H1 (cell line): ENCODE data around the gene SECISBP2. TPM values are rescaled to one million over a fixed set of nuclear protein-coding genes. Genes with fewer than 3 reads are reported as not detected.

Experiments
- CTCF ChIA-PET: fragments of 300-600 bp; sonication (Branson Sonifier 250); formaldehyde crosslinking; loops from one replicate; lab custom pipeline; 2021; ENCODE audit not compliant: partially characterized antibody; lab: Charles Lee
- POLR2A ChIA-PET: fragments of 300-600 bp; sonication (Branson Sonifier 250); formaldehyde crosslinking; loops from one replicate; lab custom pipeline; 2021; ENCODE audit warnings: inconsistent platforms; ENCODE audit not compliant: partially characterized antibody; lab: Charles Lee
- DNase-seq, 2 experiments: peaks; one replicate each; pipeline versions ENCODE4 v3.0.0 to v3.0.0-alpha.2; 2010 to 2022; ENCODE audit warnings: low spot score in 2 of 2, low read depth in 1 of 2, mixed read lengths in 1 of 2
- FAIRE-seq: peaks from 2 replicates; lab custom pipeline; 2011; peaks lifted over from hg19 to GRCh38; lab: Jason Lieb, UNC
- H2AFZ ChIP-seq: 2 replicates; pipeline ENCODE4 v1.8.1; 2012; ENCODE audit warnings: low read length, inconsistent platforms
- H2AK5ac ChIP-seq: 2 replicates; pipeline ENCODE4 v1.6.1; 2013; ENCODE audit warnings: low read depth, low read length
- H2BK120ac ChIP-seq: replicated peaks from 2 replicates; pipeline ENCODE3; 2013; ENCODE audit warnings: low read depth, low read length, inconsistent platforms
- H2BK12ac ChIP-seq: 2 replicates; pipeline ENCODE4 v1.6.1; 2013; ENCODE audit warnings: low read depth, low read length
- H2BK15ac ChIP-seq: 2 replicates; pipeline ENCODE4 v1.6.1; 2013; ENCODE audit warnings: low read length
- H2BK20ac ChIP-seq: 2 replicates; pipeline ENCODE4 v1.6.1; 2013; ENCODE audit warnings: low read length
- H2BK5ac ChIP-seq: 2 replicates; pipeline ENCODE4 v1.6.1; 2013; ENCODE audit warnings: low read depth, low read length
- H3K14ac ChIP-seq: 2 replicates; pipeline ENCODE4 v1.6.1; 2013; ENCODE audit warnings: inconsistent platforms; ENCODE audit not compliant: insufficient read length
- H3K18ac ChIP-seq: 2 replicates; pipeline ENCODE4 v1.6.1; 2013; ENCODE audit warnings: low read length; ENCODE audit errors: extremely low read depth
- H3K23ac ChIP-seq: 2 replicates; pipeline ENCODE4 v1.6.1; 2013; ENCODE audit warnings: inconsistent platforms; ENCODE audit not compliant: insufficient read length
- H3K23me2 ChIP-seq: 2 replicates; pipeline ENCODE4 v1.6.1; 2013; ENCODE audit warnings: low read depth, low read length
- H3K27ac ChIP-seq: 2 replicates; pipeline ENCODE4 v1.6.1; 2011; ENCODE audit warnings: low read depth, low read length, inconsistent platforms
- H3K27me3 ChIP-seq, 4 experiments: replicated peaks in 1 of 4; 1 replicate in 1 of 4; 2 replicates in 3 of 4; pipeline versions ENCODE4 v1.6.1 to v1.8.1; 2011 to 2013; ENCODE audit warnings: low read length in 3 of 4, mild to moderate bottlenecking in 3 of 4, inconsistent platforms in 2 of 4, mixed read lengths in 2 of 4, moderate library complexity in 1 of 4; ENCODE audit not compliant: control insufficient read depth in 3 of 4, insufficient read depth in 3 of 4; ENCODE audit errors: extremely low read depth in 1 of 4
- H3K36me3 ChIP-seq, 4 experiments: 2 replicates each; pipeline versions ENCODE4 v1.6.1 to v1.8.1; 2011 to 2013; ENCODE audit warnings: mild to moderate bottlenecking in 4 of 4, low read length in 3 of 4, moderate library complexity in 2 of 4, control low read depth in 1 of 4, inconsistent platforms in 1 of 4; ENCODE audit not compliant: insufficient read depth in 4 of 4, control insufficient read depth in 2 of 4
- H3K4ac ChIP-seq: replicated peaks from 2 replicates; pipeline ENCODE3; 2013; ENCODE audit warnings: low read length, low read depth, mixed read lengths, inconsistent platforms; ENCODE audit not compliant: insufficient read length
- H3K4me1 ChIP-seq, 4 experiments: replicated peaks in 1 of 4; 1 replicate in 1 of 4; 2 replicates in 3 of 4; pipeline versions ENCODE4 v1.6.1 to v1.8.1; 2011 to 2013; ENCODE audit warnings: low read length in 3 of 4, inconsistent platforms in 2 of 4, mixed read lengths in 1 of 4; ENCODE audit not compliant: insufficient read depth in 4 of 4, control insufficient read depth in 3 of 4
- H3K4me2 ChIP-seq, 2 experiments: 2 replicates each; pipeline versions ENCODE4 v1.6.1 to v1.8.1; 2011 to 2013; ENCODE audit warnings: low read depth in 2 of 2, low read length in 2 of 2, control low read depth in 1 of 2, inconsistent platforms in 1 of 2, mild to moderate bottlenecking in 1 of 2; ENCODE audit not compliant: insufficient read depth in 1 of 2
- H3K4me3 ChIP-seq, 4 experiments: fragments of 200-600, 300-600 bp in 1 of 4; sonication (generic), shearing (Covaris generic), sonication (Bioruptor Twin) in 1 of 4; 2 replicates each; pipeline versions ENCODE4 v1.5.1 to v1.8.1; 2011 to 2016; ENCODE audit warnings: low read length in 4 of 4, low read depth in 3 of 4, control low read depth in 2 of 4, inconsistent platforms in 2 of 4, mild to moderate bottlenecking in 2 of 4, mixed read lengths in 1 of 4, moderate library complexity in 1 of 4; ENCODE audit not compliant: insufficient read depth in 2 of 4; ENCODE audit errors: extremely low read depth in 1 of 4
- H3K56ac ChIP-seq: replicated peaks from 2 replicates; pipeline ENCODE3; 2013; ENCODE audit warnings: low read depth, mild to moderate bottlenecking, mixed read lengths, low read length, inconsistent platforms; ENCODE audit not compliant: insufficient read length
- H3K79me1 ChIP-seq: 2 replicates; pipeline ENCODE4 v1.6.1; 2013; ENCODE audit warnings: low read depth, low read length, control low read depth
- H3K79me2 ChIP-seq, 2 experiments: 2 replicates each; pipeline versions ENCODE4 v1.6.1 to v1.8.1; 2012 to 2013; ENCODE audit warnings: low read length in 2 of 2, mild to moderate bottlenecking in 2 of 2, inconsistent platforms in 1 of 2; ENCODE audit not compliant: insufficient read depth in 2 of 2, control insufficient read depth in 1 of 2
- H3K9ac ChIP-seq, 4 experiments: replicated peaks in 1 of 4; 1 replicate in 1 of 4; 2 replicates in 3 of 4; pipeline versions ENCODE4 v1.6.1 to v1.8.1; 2011 to 2013; ENCODE audit warnings: low read depth in 3 of 4, low read length in 3 of 4, control low read depth in 2 of 4, mild to moderate bottlenecking in 2 of 4, moderate library complexity in 2 of 4, inconsistent platforms in 1 of 4; ENCODE audit errors: extremely low read depth in 1 of 4
- H3K9me3 ChIP-seq, 2 experiments: 2 replicates each; pipeline versions ENCODE4 v1.6.1 to v1.8.1; 2012 to 2013; ENCODE audit warnings: mild to moderate bottlenecking in 2 of 2, moderate library complexity in 2 of 2, control low read depth in 1 of 2, inconsistent platforms in 1 of 2, low read depth in 1 of 2, low read length in 1 of 2, mixed read lengths in 1 of 2; ENCODE audit not compliant: insufficient read depth in 2 of 2
- H4K20me1 ChIP-seq, 2 experiments: replicated peaks in 1 of 2; 2 replicates each; pipeline versions ENCODE3 to v1.8.1; 2011 to 2013; ENCODE audit warnings: inconsistent platforms in 2 of 2, low read length in 2 of 2, mild to moderate bottlenecking in 1 of 2; ENCODE audit not compliant: insufficient read depth in 2 of 2, control insufficient read depth in 1 of 2
- H4K5ac ChIP-seq: 2 replicates; pipeline ENCODE4 v1.6.1; 2013; ENCODE audit warnings: low read length, low read depth, mixed read lengths, inconsistent platforms; ENCODE audit not compliant: insufficient read length
- H4K8ac ChIP-seq: 2 replicates; pipeline ENCODE4 v1.8.0; 2013; ENCODE audit warnings: mild to moderate bottlenecking, moderate library complexity, low read length, inconsistent platforms; ENCODE audit not compliant: insufficient read depth; ENCODE audit errors: extremely low read depth
- H4K91ac ChIP-seq: replicated peaks from 2 replicates; pipeline ENCODE3; 2013; ENCODE audit warnings: low read length, mixed read lengths, inconsistent platforms; ENCODE audit not compliant: insufficient read length
- PHF8 ChIP-seq: fragments of 200-600 bp; sonication (generic); conservative IDR thresholded peaks from 2 replicates; pipeline ENCODE4 v1.7.1; 2012; ENCODE audit warnings: low read depth, mild to moderate bottlenecking, inconsistent platforms, low read length, moderate library complexity
- SP2 ChIP-seq: IDR thresholded peaks from 2 replicates; pipeline ENCODE4 v1.6.1; 2012; ENCODE audit warnings: mild to moderate bottlenecking, low read length, inconsistent platforms
- SUZ12 ChIP-seq: fragments of 200-600 bp; sonication (generic); IDR thresholded peaks from 2 replicates; pipeline ENCODE4 v1.6.1; 2012; ENCODE audit warnings: mild to moderate bottlenecking, inconsistent platforms, low read length, moderate library complexity, mixed read lengths
- USF2 ChIP-seq: IDR thresholded peaks from 2 replicates; pipeline ENCODE4 v1.6.1; 2011; ENCODE audit warnings: low read length, improper control_type of control experiment
- WGBS, 2 experiments: shearing (Covaris generic) in 1 of 2; methylation state at CpG; one replicate each; pipeline versions ENCODE4 v1.1.6 to v1.1.7; 2013 to 2015; ENCODE audit warnings: low lambda C conversion rate in 2 of 2, mixed read lengths in 2 of 2, inconsistent platforms in 1 of 2, low coverage in 1 of 2, missing lambda C conversion rate in 1 of 2; ENCODE audit not compliant: insufficient replicate concordance in 2 of 2, insufficient coverage in 1 of 2, insufficient read length in 1 of 2; ENCODE audit errors: extremely low coverage in 1 of 2, missing lambda C conversion rate in 1 of 2; 5-methylcytosine and 5-hydroxymethylcytosine counted together
- polyA plus RNA-seq, 7 experiments: library from polyadenylated mRNA; depleted of rRNA in 3 of 7; stranded (reverse) in 5 of 7; unstranded in 2 of 7; fragments of >200 nt in 5 of 7; fragments of 200-250 nt in 2 of 7; gene quantifications; 1 replicate in 5 of 7; 2 replicates in 1 of 7; 4 replicates in 1 of 7; pipeline versions ENCODE4 v1.2.1 to v1.2.3, GENCODE V29; 2011 to 2013; ENCODE audit warnings: missing spikeins in 2 of 7, mixed read lengths in 2 of 7
- total RNA-seq: library from RNA; stranded (reverse); fragmentation: NEBNext Ultra II Directional; extraction: Animal tissue kit (Norgen Biotek cat#: 25700); gene quantifications from 2 replicates; pipeline ENCODE4 v1.2.1, GENCODE V29; 2021

The SECISBP2 gene
- total and polyA plus RNA-seq, 2 of the 8 experiments (the other 6 are each of a cell fraction or from before 2014, with no cell fraction given), result 39.0 to 61.7 TPM

GRCh38 chr9:89363921-89364665 is 45.8 kb downstream of the SECISBP2 start:
- DNase-seq (no peak), FAIRE-seq (no peak)
- Histone ChIP-seq H3K18ac (no peak overlapping the region), H3K9ac (no peak overlapping the region), H2BK120ac (no peak overlapping the region), H3K79me1 (no peaks in the 10 kb centered on the region; the same call in 1 of the 2 replicates), H2BK12ac (no peak overlapping the region), H4K5ac (no peak overlapping the region), H2BK20ac (no peak overlapping the region), H3K27me3 (no peaks in the 10 kb centered on the region), H4K91ac (no peak overlapping the region), H3K56ac (no peak overlapping the region), H4K20me1 (peaks cover 0 to 5% of the 10 kb centered on the region in 2 experiments), H3K4ac (no peak overlapping the region), H3K27ac (no peak overlapping the region), H2AFZ (no peak overlapping the region), H2BK15ac (no peak overlapping the region), H2BK5ac (no peak overlapping the region; the same call in 1 of the 2 replicates), H3K4me3 (no peak overlapping the region), H3K36me3 (peaks cover 15 to 30% (median 25%) of the 10 kb centered on the region in 4 experiments), H4K8ac (no peak overlapping the region), H3K79me2 (no peaks in the 10 kb centered on the region), H3K23ac (no peak overlapping the region), H2AK5ac (no peak overlapping the region), H3K4me2 (no peak overlapping the region), H3K14ac (no peak overlapping the region), H3K23me2 (no peaks in the 10 kb centered on the region), H3K4me1 (no peaks in the 10 kb centered on the region), H3K9me3 (no peaks in the 10 kb centered on the region)
- ChIA-PET CTCF (interaction anchor here (0.8 to 1.2 kb wide), 4 partner anchors 10 to 46 kb away, joined by 3 to 4 read pairs (median 4); no protein-coding TSS in a partner anchor), POLR2A (interaction anchor here (0.6 to 2.6 kb wide), 4 partner anchors 9 to 674 kb away, joined by 3 to 12 read pairs (median 3); no protein-coding TSS in a partner anchor)
- 89% methylated on average over 9 of the region's 9 CpGs; no CpG with 5 or more reads in 1 of the 2 experiments for WGBS, 2 experiments
- TF ChIP-seq PHF8 (no peak), USF2 (no peak), SUZ12 (no peak), SP2 (no peak)
